Head of caudate nucleus (tissue), 42 donors: ENCODE measurements around the gene CAPRIN1.

Experiments used
- DNase-seq, 42 donors: peaks; one replicate each; pipeline versions ENCODE4 v3.0.0 to v3.0.0-alpha.2; 2020 to 2021; ENCODE audit warnings: mixed read lengths in 7 of 42
- intact Hi-C: fragments of 100-400 bp; cut with DNase I; formaldehyde crosslinking; loops from one replicate; pipeline ENCODE4 v1.15.0; 2022

Gene CAPRIN1, protein sequence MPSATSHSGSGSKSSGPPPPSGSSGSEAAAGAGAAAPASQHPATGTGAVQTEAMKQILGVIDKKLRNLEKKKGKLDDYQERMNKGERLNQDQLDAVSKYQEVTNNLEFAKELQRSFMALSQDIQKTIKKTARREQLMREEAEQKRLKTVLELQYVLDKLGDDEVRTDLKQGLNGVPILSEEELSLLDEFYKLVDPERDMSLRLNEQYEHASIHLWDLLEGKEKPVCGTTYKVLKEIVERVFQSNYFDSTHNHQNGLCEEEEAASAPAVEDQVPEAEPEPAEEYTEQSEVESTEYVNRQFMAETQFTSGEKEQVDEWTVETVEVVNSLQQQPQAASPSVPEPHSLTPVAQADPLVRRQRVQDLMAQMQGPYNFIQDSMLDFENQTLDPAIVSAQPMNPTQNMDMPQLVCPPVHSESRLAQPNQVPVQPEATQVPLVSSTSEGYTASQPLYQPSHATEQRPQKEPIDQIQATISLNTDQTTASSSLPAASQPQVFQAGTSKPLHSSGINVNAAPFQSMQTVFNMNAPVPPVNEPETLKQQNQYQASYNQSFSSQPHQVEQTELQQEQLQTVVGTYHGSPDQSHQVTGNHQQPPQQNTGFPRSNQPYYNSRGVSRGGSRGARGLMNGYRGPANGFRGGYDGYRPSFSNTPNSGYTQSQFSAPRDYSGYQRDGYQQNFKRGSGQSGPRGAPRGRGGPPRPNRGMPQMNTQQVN

DNA sequence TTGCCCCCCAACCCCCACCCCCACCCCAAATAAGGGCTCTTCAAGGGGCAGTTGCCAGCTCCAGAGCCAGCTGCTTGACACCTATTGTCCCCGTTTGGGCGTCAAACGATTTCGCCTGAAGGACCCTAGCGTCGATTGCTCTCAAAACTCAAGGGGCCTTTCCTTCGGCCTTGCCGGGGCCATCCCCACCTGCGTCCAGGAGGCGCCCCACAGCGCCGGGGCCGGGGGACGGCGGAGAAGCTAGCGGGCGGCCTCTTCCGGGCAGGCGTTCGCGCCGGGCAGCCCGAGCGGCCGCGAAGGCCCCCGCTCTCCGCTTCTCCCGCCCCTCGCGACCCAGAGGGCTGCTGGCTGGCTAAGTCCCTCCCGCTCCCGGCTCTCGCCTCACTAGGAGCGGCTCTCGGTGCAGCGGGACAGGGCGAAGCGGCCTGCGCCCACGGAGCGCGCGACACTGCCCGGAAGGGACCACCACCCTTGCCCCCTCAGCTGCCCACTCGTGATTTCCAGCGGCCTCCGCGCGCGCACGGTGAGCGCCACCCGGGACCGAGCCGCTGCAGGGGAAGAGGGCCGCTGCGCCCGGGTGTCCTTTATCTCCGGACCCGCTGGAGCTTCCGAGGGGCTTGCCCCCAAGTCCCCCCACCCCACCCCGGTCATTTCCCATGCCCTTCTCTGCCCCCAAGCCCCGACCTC is at the start of gene CAPRIN1:
CAPRIN1 (plus strand) TSS at position 383 of the 687 bp plus-strand sequence. CDS start 690 bp downstream, outside the sequence.
- DNase-seq, result peak; percentile 71 to 96 (median 90)
- intact Hi-C loops, result loop anchor here (1.0 kb wide), 1 partner anchor 54 kb away; the partner anchor contains the start of gene NAT10

DNA sequence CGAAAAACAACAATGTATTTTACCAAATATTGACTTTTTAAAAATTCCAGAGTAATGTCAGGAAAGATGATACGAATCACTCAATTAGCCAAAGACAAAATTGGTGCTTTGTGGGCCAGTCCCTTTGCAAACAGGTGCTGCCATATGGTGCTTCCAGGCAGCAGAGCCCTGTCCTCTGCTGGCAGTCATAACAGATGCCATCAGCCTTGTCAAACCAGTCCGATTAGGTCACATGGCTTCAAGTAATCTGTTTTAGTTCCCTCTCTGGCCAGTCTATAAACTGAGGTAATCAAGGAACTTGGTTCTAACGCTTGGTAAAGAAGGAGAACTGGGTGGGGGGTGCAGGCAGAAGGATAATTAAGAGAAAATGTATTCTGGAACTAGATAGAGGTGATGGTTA is 49.1 kb upstream of the CAPRIN1 start:
- intact Hi-C loops, result no loop called here

GRCh38 chr11:34004236-34004635 is 47.3 kb upstream of the CAPRIN1 start:
- intact Hi-C loops, result no loop called here
- no peak for DNase-seq

More for the DNA sequence above, 49.1 kb upstream of the CAPRIN1 start:
- no peak for DNase-seq

GRCh38 chr11:34006876-34007275 is 44.7 kb upstream of the CAPRIN1 start:
- DNase-seq, result no peak
- intact Hi-C loops, result no loop called here

DNA sequence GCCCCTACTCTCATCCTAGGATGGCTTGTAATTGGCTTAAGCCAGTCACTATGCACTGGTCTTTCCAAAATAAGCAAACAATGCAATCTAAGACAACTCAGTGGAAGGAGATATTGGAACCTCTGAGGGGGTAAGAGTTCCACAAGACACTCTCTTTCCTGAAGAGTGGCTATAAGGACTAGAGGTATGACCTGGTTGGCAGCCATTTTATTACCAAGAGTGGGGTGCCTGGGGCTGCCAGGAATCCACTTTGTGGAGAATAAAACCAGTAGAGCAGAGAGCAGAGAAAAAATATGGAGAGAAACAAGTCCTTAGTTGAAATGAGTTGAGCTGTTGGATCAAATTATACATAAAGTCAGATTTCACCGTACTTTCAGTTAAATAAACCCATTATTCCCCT is 38.8 kb upstream of the CAPRIN1 start:
- intact Hi-C loops, result no loop called here
- DNase-seq, result no peak

DNA sequence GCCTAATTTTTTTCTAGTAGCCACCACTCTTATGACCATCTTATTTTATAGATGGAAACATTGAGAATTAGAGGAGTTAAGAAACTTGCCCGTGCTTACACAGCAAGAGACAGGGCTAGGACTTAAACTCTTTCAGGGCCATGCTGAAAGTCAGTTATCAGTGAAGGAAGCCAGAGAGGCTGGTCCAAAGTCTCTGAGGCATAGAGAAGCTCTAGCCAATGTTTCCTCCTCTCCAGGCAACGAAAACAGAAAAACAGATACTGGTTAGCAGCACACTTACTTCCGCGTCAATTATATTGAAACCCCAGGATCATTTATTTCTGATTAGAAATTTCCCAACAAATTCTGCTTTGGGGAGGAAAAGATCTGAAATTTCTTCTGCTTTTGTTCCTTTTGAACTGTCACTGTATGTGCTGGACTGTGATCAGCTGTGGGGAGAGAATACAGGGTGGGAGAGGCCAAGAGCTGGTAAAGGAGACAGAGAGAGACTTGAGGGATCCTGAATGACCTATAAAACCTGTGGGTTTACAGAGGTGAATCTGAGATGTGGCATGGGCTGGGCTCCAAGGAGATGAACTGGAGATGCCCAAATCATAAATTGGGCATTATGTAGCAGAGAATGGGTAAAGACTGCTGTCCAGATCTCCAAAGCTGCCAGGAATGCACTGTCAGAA is 37.5 kb upstream of the CAPRIN1 start:
- intact Hi-C loops, result no loop called here
- DNase-seq, result peak in 1 of 42 donors; percentile 20

DNA sequence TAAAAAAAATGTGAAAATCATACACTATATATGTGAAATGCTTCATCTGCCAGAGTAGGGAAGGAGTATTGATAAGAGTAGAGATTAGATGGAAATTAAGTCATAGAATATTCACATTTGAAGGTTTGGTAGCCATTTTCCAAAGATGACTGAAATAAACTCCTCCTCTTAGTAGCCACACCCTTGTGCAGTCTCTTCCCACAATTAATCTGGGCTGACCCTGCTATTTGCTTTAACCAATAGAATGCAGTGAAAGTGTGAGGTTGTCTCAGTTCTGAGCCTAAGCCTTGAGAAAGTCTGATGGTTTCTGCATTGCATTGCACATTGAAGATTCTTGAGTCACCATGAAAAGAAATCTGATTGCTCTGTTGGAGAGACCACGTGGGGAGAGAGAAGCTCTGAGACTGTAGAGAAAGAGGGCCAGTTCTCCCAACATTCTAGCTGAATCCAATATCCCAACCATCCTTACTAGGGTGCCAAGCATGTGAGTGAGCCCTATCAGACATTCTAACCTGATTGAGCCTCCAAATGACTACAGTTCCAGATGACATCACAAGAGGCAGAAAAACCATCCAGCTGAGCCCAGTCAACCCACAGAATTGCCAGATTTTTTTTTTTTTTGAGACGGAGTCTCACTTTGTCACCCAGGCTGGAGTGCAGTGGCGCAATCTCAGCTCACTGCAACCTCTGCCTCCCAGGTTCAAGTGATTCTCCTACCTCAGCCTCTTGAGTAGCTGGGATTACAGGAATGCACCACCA is 29.4 kb upstream of the CAPRIN1 start:
- intact Hi-C loops, result no loop called here

DNA sequence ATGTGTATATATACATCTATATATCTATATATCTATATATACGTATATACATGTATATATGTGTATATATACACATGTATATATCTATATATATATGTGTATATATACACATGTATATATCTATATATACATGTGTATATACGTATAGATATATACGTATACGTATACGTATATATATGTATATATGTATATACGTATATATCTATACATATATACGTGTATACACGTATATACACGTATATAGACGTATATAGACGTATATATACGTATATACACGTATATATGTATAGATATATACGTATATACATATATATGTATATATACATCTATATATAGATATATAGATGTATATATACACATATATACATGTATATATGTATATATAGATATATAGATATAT is 25.1 kb upstream of the CAPRIN1 start:
- DNase-seq, result no peak
- intact Hi-C loops, result no loop called here

More for the DNA sequence above, 29.4 kb upstream of the CAPRIN1 start:
- peak in 1 of 42 donors; percentile 3 for DNase-seq

DNA sequence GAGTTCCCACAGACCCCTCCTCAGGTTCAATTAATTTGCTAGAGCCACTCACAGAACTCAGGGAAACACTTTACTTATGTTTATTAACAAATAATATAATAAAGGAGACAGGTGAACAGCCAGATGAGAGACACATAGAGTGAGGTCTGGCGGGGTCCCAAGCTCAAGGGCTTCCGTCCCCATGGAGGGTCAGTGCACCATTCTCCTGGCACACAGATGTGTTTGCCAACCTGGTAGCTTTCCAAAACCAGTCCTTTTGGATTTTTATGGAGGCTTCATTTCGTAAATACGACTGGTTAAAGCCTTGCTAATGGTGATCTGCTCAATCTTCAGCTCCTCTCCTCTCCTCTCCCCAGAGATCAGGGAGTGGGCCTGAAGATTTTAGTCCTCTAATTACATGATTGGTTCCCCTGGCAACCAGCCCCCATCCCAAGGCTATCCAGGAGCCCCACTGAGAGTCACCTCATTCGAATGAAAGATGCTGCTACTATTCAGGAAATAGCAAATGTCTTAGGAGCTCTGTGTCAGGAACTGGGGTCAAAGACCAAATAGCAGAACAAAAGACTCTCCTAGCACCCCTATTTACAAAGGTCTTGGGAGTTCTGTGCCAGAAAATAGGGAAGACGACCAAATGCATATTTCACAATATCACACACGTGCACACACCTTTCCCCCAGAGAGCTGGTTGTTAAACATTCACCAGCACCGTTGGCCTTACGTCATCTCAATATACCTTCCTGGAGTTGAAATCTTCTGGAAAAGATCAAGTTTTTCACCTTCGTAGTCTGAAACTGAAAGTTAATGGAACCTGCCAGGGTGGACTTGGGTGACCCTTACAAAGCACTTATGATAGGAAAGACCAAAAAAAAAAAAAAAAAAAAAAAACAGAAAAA is 23.8 kb upstream of the CAPRIN1 start:
- intact Hi-C loops, result no loop called here
- no peak for DNase-seq

GRCh38 chr11:34028425-34028824 is 23.1 kb upstream of the CAPRIN1 start:
- DNase-seq, result peak in 30 of 42 donors; percentile 5 to 76 (median 30)
- intact Hi-C loops, result no loop called here

DNA sequence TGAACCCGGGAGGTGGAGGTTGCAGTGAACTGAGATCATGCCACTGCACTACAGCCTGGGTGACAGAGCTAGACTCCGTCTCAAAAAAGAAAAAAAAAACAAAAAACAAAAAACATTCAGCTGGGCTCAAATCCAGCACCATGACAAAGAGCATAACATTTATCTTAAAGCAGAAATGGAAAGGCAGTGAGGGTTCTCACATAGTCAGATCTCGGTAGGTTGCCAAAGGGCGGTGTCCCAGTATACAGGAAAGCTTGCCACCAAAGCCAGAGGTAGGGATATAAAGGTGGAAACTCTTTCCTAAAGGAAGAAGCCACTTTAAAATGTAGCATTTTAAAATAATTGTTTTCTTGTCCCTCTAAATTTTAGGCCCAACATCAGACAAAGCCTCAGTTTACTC is 22.4 kb upstream of the CAPRIN1 start:
- intact Hi-C loops, result no loop called here
- DNase-seq, result no peak

DNA sequence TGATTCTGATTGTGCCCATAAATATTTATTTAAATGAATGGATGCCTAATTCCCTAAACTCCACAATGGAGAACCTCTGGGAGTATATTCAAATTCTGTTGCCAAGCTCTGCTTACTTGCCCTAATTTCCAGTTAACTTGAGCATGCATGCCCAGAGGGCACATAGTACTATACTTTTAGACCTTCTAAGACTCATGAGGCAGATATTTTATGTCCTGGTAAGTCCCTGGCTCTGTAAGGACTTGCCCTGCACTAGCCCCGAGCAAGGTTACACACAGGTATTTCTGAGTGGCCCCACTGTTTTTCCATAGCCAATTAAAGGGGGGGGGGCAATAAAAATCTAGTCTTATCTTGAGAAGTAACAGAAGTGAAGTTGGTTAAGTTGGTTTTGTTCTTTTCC is 21.1 kb upstream of the CAPRIN1 start:
- intact Hi-C loops, result no loop called here
- no peak for DNase-seq

GRCh38 chr11:34033399-34033798 is 18.1 kb upstream of the CAPRIN1 start:
- intact Hi-C loops, result no loop called here
- no peak for DNase-seq

DNA sequence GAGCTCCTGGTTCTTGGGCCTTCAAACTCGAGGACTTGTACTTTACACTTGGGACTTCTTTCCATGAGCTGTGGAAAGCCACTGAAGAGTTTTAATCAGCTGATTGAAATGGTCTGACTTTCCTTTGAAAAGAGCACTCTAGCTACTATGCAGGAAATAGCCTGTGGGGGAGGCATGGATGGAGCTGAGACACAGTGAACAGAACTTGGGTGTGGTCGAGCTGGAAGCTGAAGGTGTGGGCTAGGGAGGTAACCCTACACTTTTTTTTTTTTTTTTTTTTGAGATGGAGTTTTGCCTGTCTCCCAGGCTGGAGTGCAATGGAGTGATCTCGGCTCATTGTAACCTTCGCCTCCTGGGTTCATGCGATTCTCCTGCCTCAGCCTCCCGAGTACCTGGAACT is 17.5 kb upstream of the CAPRIN1 start:
- DNase-seq, result no peak
- intact Hi-C loops, result no loop called here

- intact Hi-C loops, result no loop called here
- DNase-seq, result no peak
Observed at GRCh38 chr11:34036456-34036855, 15.1 kb upstream of the CAPRIN1 start.

DNA sequence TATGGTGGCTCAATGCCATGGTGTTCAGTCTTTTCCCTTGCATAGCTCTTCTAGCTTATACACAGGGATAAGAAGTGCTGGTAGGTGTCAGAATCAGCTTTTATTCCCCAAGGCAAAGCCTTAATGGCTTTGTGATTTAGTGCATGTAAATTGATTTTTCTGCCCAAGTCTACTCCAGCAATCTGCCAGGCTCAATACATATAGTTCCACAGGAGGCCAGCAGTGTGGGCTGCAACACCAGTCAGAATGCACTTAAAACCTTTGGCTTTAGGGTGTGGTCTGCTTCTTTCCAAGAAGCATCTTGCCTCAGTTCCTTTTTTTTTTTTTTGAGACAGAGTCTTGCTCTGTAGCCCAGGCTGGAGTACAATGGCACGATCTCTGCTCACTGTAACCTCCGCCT is 14.5 kb upstream of the CAPRIN1 start:
- no peak for DNase-seq
- intact Hi-C loops, result no loop called here

- intact Hi-C loops, result loop anchor here (10.0 kb wide), 1 partner anchor 46 kb away; no protein-coding TSS in a partner anchor
- no peak for DNase-seq
Observed at GRCh38 chr11:34040571-34040970, 11.0 kb upstream of the CAPRIN1 start.
